GM12865 (cell line): ENCODE data around the gene DONSON.

ENCODE experiments used
- DNase-seq: peaks from one replicate; pipeline ENCODE4 v3.0.0; 2010; ENCODE audit warnings: low read depth
- H3K4me3 ChIP-seq: 2 replicates; pipeline ENCODE4 v1.5.1; 2011; ENCODE audit warnings: mild to moderate bottlenecking, low read depth, low read length, control low read depth
- CTCF ChIP-seq: IDR thresholded peaks from 2 replicates; pipeline ENCODE4 v1.5.1; 2011; ENCODE audit warnings: low read length, control low read depth, low read depth, inconsistent platforms; ENCODE audit not compliant: insufficient read depth; ENCODE audit errors: missing control alignments

DONSON gene

DNA sequence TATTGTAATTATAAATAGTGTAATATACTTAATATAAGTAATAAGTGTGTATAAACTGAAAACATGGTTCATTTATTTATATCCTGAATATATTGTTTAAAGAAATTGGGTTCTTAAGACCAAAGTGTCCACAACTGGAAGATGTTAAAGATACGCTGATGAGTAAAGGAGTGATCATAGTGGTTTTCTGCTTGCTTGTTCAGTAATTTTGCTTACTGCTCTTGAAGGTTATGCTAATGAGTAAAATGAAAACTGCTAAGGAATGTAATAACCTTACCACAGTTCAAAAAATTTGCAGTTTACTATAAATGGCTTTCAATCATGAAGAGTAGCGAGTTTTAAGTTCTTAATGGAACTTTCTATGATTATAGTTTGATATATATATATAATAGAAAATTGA is 22.0 kb downstream of the DONSON start:
- H3K4me3 ChIP-seq: no peak overlapping the region
- DNase-seq: no peak
- TF ChIP-seq CTCF: no peak

- no peak overlapping the region for H3K4me3 ChIP-seq
- no peak for DNase-seq
- TF ChIP-seq CTCF: no peak
Observed at GRCh38 chr21:33562389-33562788, 26.1 kb downstream of the DONSON start.

- no peak for DNase-seq
- no peak overlapping the region for H3K4me3 ChIP-seq
- no peak for TF ChIP-seq CTCF
Observed at GRCh38 chr21:33561373-33561772, 27.1 kb downstream of the DONSON start.

DNA sequence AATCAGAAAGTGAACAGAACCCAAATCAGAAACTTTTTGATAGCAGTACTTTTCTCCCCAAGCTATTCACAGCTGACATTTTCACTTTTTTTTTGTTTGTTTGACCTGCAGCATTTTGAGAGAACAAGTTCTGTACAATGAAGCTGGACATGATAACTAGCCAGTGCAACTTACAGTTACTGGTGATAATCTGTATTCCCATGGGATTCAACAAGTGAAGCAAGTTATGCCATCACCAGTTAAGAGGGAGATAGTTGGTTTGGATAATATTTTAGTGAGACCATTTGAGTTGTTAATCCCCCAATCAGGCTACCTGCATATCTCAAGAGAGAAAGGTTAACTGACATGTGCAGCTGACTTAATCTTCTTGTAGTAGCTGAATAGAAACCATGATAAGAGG is 27.5 kb downstream of the DONSON start:
- DNase-seq: no peak
- H3K4me3 ChIP-seq: no peak overlapping the region
- TF ChIP-seq CTCF: no peak

- TF ChIP-seq CTCF: no peak
- no peak overlapping the region for H3K4me3 ChIP-seq
- no peak for DNase-seq
Observed at GRCh38 chr21:33559813-33560212, 28.7 kb downstream of the DONSON start.

GRCh38 chr21:33558777-33559421 is 29.6 kb downstream of the DONSON start:
- H3K4me3 ChIP-seq: no peak overlapping the region
- no peak for TF ChIP-seq CTCF
- DNase-seq: no peak

GRCh38 chr21:33557447-33557846 is 31.0 kb downstream of the DONSON start:
- H3K4me3 ChIP-seq: no peak overlapping the region
- no peak for TF ChIP-seq CTCF
- DNase-seq: no peak
